KMS-11 (cell line): ENCODE data around the gene GABBR2.

ENCODE experiments used
- H2AFZ ChIP-seq: fragments of 200-600 bp; sonication (generic); 2 replicates; pipeline ENCODE4 v1.6.1; 2016; ENCODE audit warnings: antibody characterized with exemption, mixed run types, low read depth
- H3K27ac ChIP-seq: fragments of 200-600 bp; sonication (generic); 2 replicates; pipeline ENCODE4 v1.6.1; 2016; ENCODE audit warnings: mild to moderate bottlenecking, mixed run types
- H3K27me3 ChIP-seq: fragments of 200-600 bp; sonication (generic); 2 replicates; pipeline ENCODE4 v1.6.1; 2017; ENCODE audit warnings: mild to moderate bottlenecking, low read depth, mixed run types, moderate library complexity; ENCODE audit not compliant: insufficient read depth
- H3K36me3 ChIP-seq: fragments of 200-600 bp; sonication (generic); 2 replicates; pipeline ENCODE4 v1.6.1; 2017; ENCODE audit warnings: mild to moderate bottlenecking, mixed run types; ENCODE audit not compliant: insufficient read depth
- H3K4me1 ChIP-seq: fragments of 200-600 bp; sonication (generic); 2 replicates; pipeline ENCODE4 v1.6.1; 2016; ENCODE audit warnings: mild to moderate bottlenecking, low read depth, mixed run types; ENCODE audit not compliant: poor library complexity, severe bottlenecking
- H3K4me2 ChIP-seq: fragments of 200-600 bp; sonication (generic); 2 replicates; pipeline ENCODE4 v1.7.0; 2016; ENCODE audit warnings: mild to moderate bottlenecking, mixed run types
- H3K4me3 ChIP-seq: fragments of 200-600 bp; sonication (generic); IDR thresholded peaks from 2 replicates; pipeline ENCODE4 v1.6.1; 2017; ENCODE audit warnings: low read depth, low read length, mixed read lengths; ENCODE audit not compliant: insufficient read depth
- H3K79me2 ChIP-seq: fragments of 200-600 bp; sonication (generic); 2 replicates; pipeline ENCODE4 v1.6.1; 2016; ENCODE audit warnings: low read depth, mixed run types; ENCODE audit not compliant: insufficient read depth
- H3K9ac ChIP-seq: fragments of 200-600 bp; sonication (generic); 2 replicates; pipeline ENCODE4 v1.6.1; 2016; ENCODE audit warnings: mild to moderate bottlenecking, mixed run types
- H4K20me1 ChIP-seq: fragments of 200-600 bp; sonication (generic); 2 replicates; pipeline ENCODE4 v1.6.1; 2016; ENCODE audit warnings: mild to moderate bottlenecking, mixed run types; ENCODE audit not compliant: insufficient read depth
- CTCF ChIP-seq: fragments of 200-600 bp; sonication (generic); conservative IDR thresholded peaks from 2 replicates; pipeline ENCODE4 v1.6.1; 2017; ENCODE audit warnings: low read depth, mild to moderate bottlenecking, antibody characterized with exemption, low read length, moderate library complexity, mixed read lengths

The GABBR2 gene

GRCh38 chr9:98575379-98576346, 133.1 kb downstream of the GABBR2 start:
- Histone ChIP-seq H3K4me1 (peaks cover 28% of the 10 kb centered on the region), H3K4me3 (no peak overlapping the region), H3K27ac (peak overlapping the region; percentile 56), H3K4me2 (peak overlapping the region; percentile 65), H3K36me3 (no peaks in the 10 kb centered on the region), H3K9ac (peak overlapping the region; percentile 62; the same call in 1 of the 2 replicates), H4K20me1 (no peaks in the 10 kb centered on the region), H3K27me3 (no peaks in the 10 kb centered on the region), H2AFZ (peak overlapping the region; percentile 55), H3K79me2 (no peaks in the 10 kb centered on the region)
- TF ChIP-seq CTCF, result no peak

- TF ChIP-seq CTCF, result no peak; the same call in 1 of the 2 replicates
- H3K9ac ChIP-seq, result no peak overlapping the region
- no peaks in the 10 kb centered on the region for H3K79me2 ChIP-seq
- no peak overlapping the region for H3K27ac ChIP-seq
- peaks cover 28% of the 10 kb centered on the region for H3K4me1 ChIP-seq
- no peak overlapping the region for H3K4me2 ChIP-seq
- no peaks in the 10 kb centered on the region for H3K36me3 ChIP-seq
- H3K4me3 ChIP-seq, result no peak overlapping the region
- H2AFZ ChIP-seq, result no peak overlapping the region
- H3K27me3 ChIP-seq, result no peaks in the 10 kb centered on the region
- no peaks in the 10 kb centered on the region for H4K20me1 ChIP-seq
Observed at GRCh38 chr9:98573749-98574278, 134.9 kb downstream of the GABBR2 start.

GRCh38 chr9:98572796-98573195, 135.9 kb downstream of the GABBR2 start:
- no peaks in the 10 kb centered on the region for H3K27me3 ChIP-seq
- no peak overlapping the region for H3K4me2 ChIP-seq
- no peak overlapping the region for H3K27ac ChIP-seq
- no peaks in the 10 kb centered on the region for H3K36me3 ChIP-seq
- TF ChIP-seq CTCF, result no peak
- no peaks in the 10 kb centered on the region for H3K79me2 ChIP-seq
- H3K9ac ChIP-seq, result no peak overlapping the region
- H4K20me1 ChIP-seq, result no peaks in the 10 kb centered on the region
- no peak overlapping the region for H3K4me3 ChIP-seq
- peaks cover 28% of the 10 kb centered on the region for H3K4me1 ChIP-seq
- no peak overlapping the region for H2AFZ ChIP-seq

GRCh38 chr9:98572054-98572627, 136.6 kb downstream of the GABBR2 start:
- no peak overlapping the region for H3K4me2 ChIP-seq
- H2AFZ ChIP-seq, result no peak overlapping the region
- H3K36me3 ChIP-seq, result no peaks in the 10 kb centered on the region
- H3K27ac ChIP-seq, result no peak overlapping the region
- H3K4me3 ChIP-seq, result no peak overlapping the region
- no peaks in the 10 kb centered on the region for H3K27me3 ChIP-seq
- no peak overlapping the region for H3K9ac ChIP-seq
- no peaks in the 10 kb centered on the region for H3K79me2 ChIP-seq
- peaks cover 28% of the 10 kb centered on the region for H3K4me1 ChIP-seq
- no peak for TF ChIP-seq CTCF
- H4K20me1 ChIP-seq, result no peaks in the 10 kb centered on the region
